Stimulated activated CD8-positive, alpha-beta memory T cell treated with anti-CD3 and anti-CD28 coated beads, Interleukin-4, amount 100 ng/mL, for 4 hours (primary cell): ENCODE data around the gene NXN.
"Not testable (repeated sequence)": the region's sequence is repeated elsewhere in the genome, so short reads cannot be mapped to it uniquely, and the experiment has no call there.

Experiments
- DNase-seq, 2 donors: peaks; one replicate each; pipeline ENCODE4 v3.0.0-alpha.2; 2020; ENCODE audit warnings: low read depth in 2 of 2, low spot score in 1 of 2

Gene NXN

GRCh38 chr17:1007310-1008007, 27.9 kb upstream of the NXN start:
- DNase-seq, result no peak

GRCh38 chr17:1006054-1006453, 26.5 kb upstream of the NXN start:
- no peak for DNase-seq

GRCh38 chr17:1005361-1005946, 25.9 kb upstream of the NXN start:
- no peak for DNase-seq

- no peak for DNase-seq
These were observed 25.3 kb upstream of the NXN start for GRCh38 chr17:1004769-1005295.

- DNase-seq, result no peak
These were observed 24.6 kb upstream of the NXN start for GRCh38 chr17:1003972-1004768.

- no peak for DNase-seq
These were observed 24.0 kb upstream of the NXN start for GRCh38 chr17:1003633-1003971.

- DNase-seq, result no peak
These were observed 23.4 kb upstream of the NXN start for GRCh38 chr17:1002771-1003555.

- DNase-seq, result no peak
These were observed 22.8 kb upstream of the NXN start for GRCh38 chr17:1002412-1002753.

GRCh38 chr17:1001640-1002411, 22.2 kb upstream of the NXN start:
- DNase-seq, result no peak

GRCh38 chr17:1000597-1001461, 21.3 kb upstream of the NXN start:
- DNase-seq, result no peak

- DNase-seq, result no peak
These were observed 18.5 kb upstream of the NXN start for GRCh38 chr17:998111-998510.

- DNase-seq, result peak; percentile 82 to 83
These were observed 17.2 kb upstream of the NXN start, which contains the start of gene TIMM22 for GRCh38 chr17:996554-997344. Gene TIMM22 (plus strand): TSS chr17:997129. CDS start chr17:997143, 14 bp downstream.

- DNase-seq, result not testable (repeated sequence)
These were observed 15.7 kb upstream of the NXN start for GRCh38 chr17:995324-995723.

GRCh38 chr17:992933-993332, 13.4 kb upstream of the NXN start:
- no peak for DNase-seq

- DNase-seq, result no peak
These were observed 9.0 kb upstream of the NXN start for GRCh38 chr17:988561-988960.

GRCh38 chr17:987931-988330, 8.4 kb upstream of the NXN start:
- no peak for DNase-seq

GRCh38 chr17:986322-986929, 6.8 kb upstream of the NXN start:
- DNase-seq, result no peak

GRCh38 chr17:983921-984320, 4.3 kb upstream of the NXN start:
- DNase-seq, result no peak

- DNase-seq, result no peak
These were observed 1.7 kb upstream of the NXN start for GRCh38 chr17:981292-981658.
